HCT116 (cell line): ENCODE results near the gene TRAPPC14. TPM values are rescaled to one million over a fixed set of nuclear protein-coding genes. Genes with fewer than 3 reads are reported as not detected.
"Not testable (repeated sequence)": the region's sequence is repeated elsewhere in the genome, so short reads cannot be mapped to it uniquely, and the experiment has no call there.

Experiments used
- ATAC-seq: fragments of 200-7000 bp; cut with Tn5 transposase; 2 replicates; pipeline ENCODE4 v1.9.1; 2020; ENCODE audit warnings: mild to moderate bottlenecking, moderate library complexity
- BruUV-seq: library from RNA; stranded (reverse); fragments of 400-500 nt; replicated peaks from 2 replicates; lab custom pipeline; 2021; lab: Mats Ljungman, UMichigan
- CTCF ChIA-PET: fragments of 300-600 bp; sonication (Branson Sonifier 250); formaldehyde crosslinking; loops from one replicate; lab custom pipeline; 2021; ENCODE audit warnings: antibody characterized with exemption; lab: Charles Lee
- POLR2A ChIA-PET: fragments of 300-600, 350-600 bp; sonication (Branson Sonifier 250); formaldehyde crosslinking; loops from one replicate; lab custom pipeline; 2021; ENCODE audit warnings: antibody characterized with exemption; lab: Charles Lee
- RAD21 ChIA-PET, 2 experiments: fragments of 300-600 bp; sonication (Branson Sonifier 250); formaldehyde crosslinking; loops; one replicate each; lab custom pipeline; 2023; ENCODE audit warnings: low total read pairs in 2 of 2; ENCODE audit not compliant: uncharacterized antibody in 2 of 2, unreplicated experiment in 2 of 2, low non-redundant PET in 1 of 2; lab: Charles Lee
- DNase-seq: peaks from one replicate; pipeline ENCODE4 v3.0.0-alpha.2; 2010; ENCODE audit warnings: low read depth, low spot score
- H2AFZ ChIP-seq: fragments of 200-600 bp; shearing (Covaris generic), sonication (generic); 2 replicates; pipeline ENCODE4 v1.6.1; 2017; ENCODE audit warnings: low read depth, mixed run types, mixed read lengths, antibody characterized with exemption, low read length; ENCODE audit not compliant: poor library complexity, severe bottlenecking
- H3K27ac ChIP-seq: 2 replicates; pipeline ENCODE4 v1.5.1; 2012; ENCODE audit warnings: low read depth, low read length
- H3K27me3 ChIP-seq: fragments of 200-600 bp; sonication (generic); 2 replicates; pipeline ENCODE4 v1.6.1; 2016; ENCODE audit warnings: mixed run types, low read length, mixed read lengths; ENCODE audit not compliant: insufficient read depth
- H3K36me3 ChIP-seq, 2 experiments: fragments of 200-500 bp in 1 of 2; fragments of 200-600 bp in 1 of 2; sonication (Bioruptor generic) in 1 of 2; sonication (generic) in 1 of 2; 2 replicates each; pipeline versions ENCODE4 v1.5.1 to v1.6.1; 2014 to 2016; ENCODE audit warnings: low read length in 2 of 2, inconsistent platforms in 1 of 2, mixed read lengths in 1 of 2, mixed run types in 1 of 2; ENCODE audit not compliant: insufficient read depth in 2 of 2, control insufficient read depth in 1 of 2
- H3K4me1 ChIP-seq, 2 experiments: fragments of 200-600 bp in 1 of 2; sonication (generic) in 1 of 2; 2 replicates each; pipeline versions ENCODE4 v1.5.1 to v1.6.1; 2012 to 2017; ENCODE audit warnings: low read length in 2 of 2, inconsistent platforms in 1 of 2, mild to moderate bottlenecking in 1 of 2, mixed read lengths in 1 of 2, mixed run types in 1 of 2, moderate library complexity in 1 of 2; ENCODE audit not compliant: insufficient read depth in 2 of 2, control insufficient read depth in 1 of 2
- H3K4me2 ChIP-seq: fragments of 200-600 bp; sonication (generic); 2 replicates; pipeline ENCODE4 v1.6.1; 2017; ENCODE audit warnings: mixed run types, low read length, mixed read lengths
- H3K4me3 ChIP-seq, 2 experiments: fragments of 200-600 bp in 1 of 2; sonication (generic) in 1 of 2; replicated peaks in 1 of 2; 2 replicates each; pipeline ENCODE4 v1.5.1; 2011 to 2016; ENCODE audit warnings: low read length in 2 of 2, control low read depth in 1 of 2, low read depth in 1 of 2, mild to moderate bottlenecking in 1 of 2, mixed read lengths in 1 of 2, mixed run types in 1 of 2
- H3K79me2 ChIP-seq: fragments of 200-600 bp; sonication (generic); 2 replicates; pipeline ENCODE4 v1.6.1; 2017; ENCODE audit warnings: mild to moderate bottlenecking, mixed run types, low read length, moderate library complexity, mixed read lengths; ENCODE audit not compliant: insufficient read depth
- H3K9ac ChIP-seq: fragments of 200-600 bp; sonication (generic); 2 replicates; pipeline ENCODE4 v1.6.1; 2016; ENCODE audit warnings: low read length, mixed read lengths
- H3K9me2 ChIP-seq: fragments of 200-600 bp; sonication (generic), shearing (Covaris generic); 2 replicates; pipeline ENCODE4 v1.6.1; 2017; ENCODE audit warnings: mixed run types, mild to moderate bottlenecking, moderate library complexity; ENCODE audit not compliant: insufficient read depth
- H3K9me3 ChIP-seq, 2 experiments: fragments of 200-500 bp in 1 of 2; fragments of 200-600 bp in 1 of 2; sonication (Bioruptor generic) in 1 of 2; sonication (generic) in 1 of 2; 2 replicates each; pipeline ENCODE4 v1.6.1; 2014 to 2017; ENCODE audit warnings: low read length in 2 of 2, mixed read lengths in 2 of 2, inconsistent platforms in 1 of 2, low read depth in 1 of 2, mild to moderate bottlenecking in 1 of 2, mixed run types in 1 of 2, moderate library complexity in 1 of 2; ENCODE audit not compliant: control insufficient read depth in 1 of 2, insufficient read depth in 1 of 2
- H4K20me1 ChIP-seq: fragments of 200-600 bp; sonication (generic), shearing (Covaris generic); 2 replicates; pipeline ENCODE4 v1.6.1; 2017; ENCODE audit warnings: mixed run types, mild to moderate bottlenecking, moderate library complexity; ENCODE audit not compliant: insufficient read depth
- EZH2 ChIP-seq: fragments of 200-600 bp; sonication (generic); IDR thresholded peaks from 2 replicates; pipeline ENCODE4 v1.6.1; 2017; ENCODE audit warnings: antibody characterized with exemption, mixed run types
- intact Hi-C: fragments of 100-400 bp; cut with micrococcal nuclease; formaldehyde crosslinking; loops from 2 replicates; pipeline ENCODE4 v1.10.0; 2022
- total RNA-seq: library from RNA; stranded (reverse); gene quantifications from one replicate; pipeline ENCODE4 v1.2.1, GENCODE V29; 2021; ENCODE audit not compliant: unreplicated experiment
- TF ChIP-seq, protein P1 (sequence below), 3 experiments: fragments of 200-600 bp in 1 of 3; sonication (generic) in 1 of 3; IDR thresholded peaks in 2 of 3; conservative IDR thresholded peaks in 1 of 3; 2 replicates each; pipeline ENCODE4 v1.5.1; 2012 to 2017; ENCODE audit warnings: low read depth in 2 of 3, low read length in 2 of 3, antibody characterized with exemption in 1 of 3, borderline replicate concordance in 1 of 3, control low read depth in 1 of 3, mild to moderate bottlenecking in 1 of 3, mixed read lengths in 1 of 3, mixed run types in 1 of 3, moderate library complexity in 1 of 3; ENCODE audit not compliant: insufficient read depth in 1 of 3

TRAPPC14 gene
- total RNA-seq, 1 experiment from 2014 or later = 23.2 TPM

GRCh38 chr7:100130608-100131453, 27.7 kb downstream of the TRAPPC14 start:
- Histone ChIP-seq H3K4me2 (peak overlapping the region; percentile 84), H3K4me3 (peak overlapping the region; percentile 17 to 22; a peak in 3 of 4 replicates), H4K20me1 (no peaks in the 10 kb centered on the region), H3K27me3 (no peaks in the 10 kb centered on the region), H3K36me3 (no peaks in the 10 kb centered on the region), H3K9ac (peak overlapping the region; percentile 43), H3K9me3 (no peaks in the 10 kb centered on the region), H3K79me2 (peaks cover 9% of the 10 kb centered on the region; the same call in 1 of the 2 replicates), H3K4me1 (peaks cover 29 to 39% of the 10 kb centered on the region in 2 experiments), H3K9me2 (no peaks in the 10 kb centered on the region), H2AFZ (peak overlapping the region; percentile 13), H3K27ac (peak overlapping the region; percentile 10)
- BruUV-seq = no TSS peak
- TF ChIP-seq, protein P1, sequence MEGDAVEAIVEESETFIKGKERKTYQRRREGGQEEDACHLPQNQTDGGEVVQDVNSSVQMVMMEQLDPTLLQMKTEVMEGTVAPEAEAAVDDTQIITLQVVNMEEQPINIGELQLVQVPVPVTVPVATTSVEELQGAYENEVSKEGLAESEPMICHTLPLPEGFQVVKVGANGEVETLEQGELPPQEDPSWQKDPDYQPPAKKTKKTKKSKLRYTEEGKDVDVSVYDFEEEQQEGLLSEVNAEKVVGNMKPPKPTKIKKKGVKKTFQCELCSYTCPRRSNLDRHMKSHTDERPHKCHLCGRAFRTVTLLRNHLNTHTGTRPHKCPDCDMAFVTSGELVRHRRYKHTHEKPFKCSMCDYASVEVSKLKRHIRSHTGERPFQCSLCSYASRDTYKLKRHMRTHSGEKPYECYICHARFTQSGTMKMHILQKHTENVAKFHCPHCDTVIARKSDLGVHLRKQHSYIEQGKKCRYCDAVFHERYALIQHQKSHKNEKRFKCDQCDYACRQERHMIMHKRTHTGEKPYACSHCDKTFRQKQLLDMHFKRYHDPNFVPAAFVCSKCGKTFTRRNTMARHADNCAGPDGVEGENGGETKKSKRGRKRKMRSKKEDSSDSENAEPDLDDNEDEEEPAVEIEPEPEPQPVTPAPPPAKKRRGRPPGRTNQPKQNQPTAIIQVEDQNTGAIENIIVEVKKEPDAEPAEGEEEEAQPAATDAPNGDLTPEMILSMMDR (IDR thresholded peaks at IDR 0.05 in 2 of 3, conservative IDR thresholded peaks at IDR 0.05 in 1 of 3; ENCODE audit: borderline replicate concordance in 1 of 3, insufficient read depth in 1 of 3, low read depth in 2 of 3, low read length in 2 of 3) = peak in 2 of 3 experiments; percentile 67 to 75; a peak in 4 of 6 replicates
- TF ChIP-seq EZH2 = no peak
- intact Hi-C loops = loop anchor here (1.0 to 5.0 kb wide), 2 partner anchors 137 to 211 kb away; no protein-coding TSS in a partner anchor
- ATAC-seq (peak; percentile 46), DNase-seq (no peak)
- ChIA-PET RAD21 (interaction anchor here (0.7 kb wide), 2 partner anchors 30 to 77 kb away, joined by 3 to 4 read pairs; partner anchors contain the start of gene MCM7 (in 1 of the 2)), POLR2A (no interaction called here), CTCF (interaction anchor here (0.6 to 3.7 kb wide), 10 partner anchors 9 to 277 kb away, joined by 3 to 47 read pairs (median 4); partner anchors contain the start of genes AP4M1, LAMTOR4 and MCM7)

GRCh38 chr7:100130220-100130607, 28.3 kb downstream of the TRAPPC14 start:
- H3K79me2 ChIP-seq, H3K36me3 ChIP-seq, H4K20me1 ChIP-seq, H3K4me3 ChIP-seq, POLR2A ChIA-PET, BruUV-seq, ATAC-seq, H3K9ac ChIP-seq, H3K9me2 ChIP-seq, DNase-seq, H3K9me3 ChIP-seq, H3K27me3 ChIP-seq, H2AFZ ChIP-seq, RAD21 ChIA-PET: not testable (repeated sequence)
- H3K27ac ChIP-seq = peak overlapping the region; percentile 10
- H3K4me2 ChIP-seq = peak overlapping the region; percentile 84
- intact Hi-C loops = loop anchor here (1.0 to 5.0 kb wide), 2 partner anchors 136 to 212 kb away; no protein-coding TSS in a partner anchor
- peaks cover 31 to 45% of the 10 kb centered on the region in 2 experiments for H3K4me1 ChIP-seq
- CTCF ChIA-PET = interaction anchor here (1.0 to 3.7 kb wide), 6 partner anchors 9 to 277 kb away, joined by 3 to 47 read pairs (median 8); partner anchors contain the start of genes AP4M1 and MCM7
